ENCODE data around the gene CLK2.

- no peak for TF ChIP-seq CTCF (conservative IDR thresholded peaks at IDR 0.05; ENCODE audit: low read depth in 2 of 2)
- TF ChIP-seq EZH2 (IDR thresholded peaks at IDR 0.05; ENCODE audit: low read depth, unreplicated experiment) = no peak
- TF ChIP-seq JUNB (IDR thresholded peaks at IDR 0.05; ENCODE audit: unreplicated experiment) = no peak
- no peak for TF ChIP-seq POLR2AphosphoS5 (IDR thresholded peaks at IDR 0.05; ENCODE audit: low read depth)
- TF ChIP-seq REST (IDR thresholded peaks at IDR 0.05; ENCODE audit: unreplicated experiment) = no peak
- no peak for TF ChIP-seq EZH2phosphoT487 (IDR thresholded peaks at IDR 0.05; ENCODE audit: unreplicated experiment)
- no peak for TF ChIP-seq ZNF114 (CRISPR knock-in tag; IDR thresholded peaks at IDR 0.05)
- TF ChIP-seq NANOG (IDR thresholded peaks at IDR 0.05; ENCODE audit: borderline replicate concordance) = no peak
- TF ChIP-seq CREB1 (CRISPR knock-in tag; IDR thresholded peaks at IDR 0.05; ENCODE audit: low read depth) = no peak
- no peak for TF ChIP-seq ZNF331 (CRISPR knock-in tag; IDR thresholded peaks at IDR 0.05; ENCODE audit: low read depth)
- TF ChIP-seq, protein P1, sequence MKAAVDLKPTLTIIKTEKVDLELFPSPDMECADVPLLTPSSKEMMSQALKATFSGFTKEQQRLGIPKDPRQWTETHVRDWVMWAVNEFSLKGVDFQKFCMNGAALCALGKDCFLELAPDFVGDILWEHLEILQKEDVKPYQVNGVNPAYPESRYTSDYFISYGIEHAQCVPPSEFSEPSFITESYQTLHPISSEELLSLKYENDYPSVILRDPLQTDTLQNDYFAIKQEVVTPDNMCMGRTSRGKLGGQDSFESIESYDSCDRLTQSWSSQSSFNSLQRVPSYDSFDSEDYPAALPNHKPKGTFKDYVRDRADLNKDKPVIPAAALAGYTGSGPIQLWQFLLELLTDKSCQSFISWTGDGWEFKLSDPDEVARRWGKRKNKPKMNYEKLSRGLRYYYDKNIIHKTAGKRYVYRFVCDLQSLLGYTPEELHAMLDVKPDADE (IDR thresholded peaks at IDR 0.05) = no peak
- TF ChIP-seq STAT1 (IDR thresholded peaks at IDR 0.05; ENCODE audit: unreplicated experiment) = no peak
Observed at GRCh38 chr1:155300024-155300423, 26.7 kb upstream of the CLK2 start.
